HEK293 (cell line): Measurements from ENCODE around the gene CTCF.

Experiments
- PRDM10 ChIP-seq: fragments of 450-650 bp; formaldehyde crosslinking; IDR thresholded peaks from 2 replicates; pipeline ENCODE4 v1.5.1; 2016; ENCODE audit warnings: missing biosample characterization, missing genetic modification characterization
- TF ChIP-seq, protein P1 (sequence below): fragments of 450-650 bp; formaldehyde crosslinking; IDR thresholded peaks from 2 replicates; pipeline ENCODE4 v1.5.1; 2016; ENCODE audit warnings: missing biosample characterization, missing genetic modification characterization

DNA sequence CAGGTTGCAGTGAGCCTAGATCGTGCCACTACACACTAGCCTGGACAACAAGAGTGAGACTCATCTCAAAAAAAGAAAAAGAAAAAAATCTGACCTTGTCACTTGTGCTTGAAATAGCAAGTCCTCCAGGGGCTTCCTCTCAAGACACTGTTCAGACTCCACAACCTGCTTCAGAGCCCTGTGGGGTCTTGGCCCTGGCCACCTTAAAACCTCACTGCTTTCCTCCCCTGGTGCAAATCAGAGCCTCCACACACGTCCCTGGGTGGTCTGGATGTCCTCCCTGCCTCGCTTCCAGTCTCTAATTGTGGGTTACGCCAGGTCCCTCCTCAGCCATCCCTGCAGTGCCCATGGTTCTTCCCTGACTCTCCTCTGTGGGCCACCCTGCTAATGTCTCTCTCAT, 93.0 kb downstream of the CTCF start:
- TF ChIP-seq PRDM10: no peak
- TF ChIP-seq, protein P1, sequence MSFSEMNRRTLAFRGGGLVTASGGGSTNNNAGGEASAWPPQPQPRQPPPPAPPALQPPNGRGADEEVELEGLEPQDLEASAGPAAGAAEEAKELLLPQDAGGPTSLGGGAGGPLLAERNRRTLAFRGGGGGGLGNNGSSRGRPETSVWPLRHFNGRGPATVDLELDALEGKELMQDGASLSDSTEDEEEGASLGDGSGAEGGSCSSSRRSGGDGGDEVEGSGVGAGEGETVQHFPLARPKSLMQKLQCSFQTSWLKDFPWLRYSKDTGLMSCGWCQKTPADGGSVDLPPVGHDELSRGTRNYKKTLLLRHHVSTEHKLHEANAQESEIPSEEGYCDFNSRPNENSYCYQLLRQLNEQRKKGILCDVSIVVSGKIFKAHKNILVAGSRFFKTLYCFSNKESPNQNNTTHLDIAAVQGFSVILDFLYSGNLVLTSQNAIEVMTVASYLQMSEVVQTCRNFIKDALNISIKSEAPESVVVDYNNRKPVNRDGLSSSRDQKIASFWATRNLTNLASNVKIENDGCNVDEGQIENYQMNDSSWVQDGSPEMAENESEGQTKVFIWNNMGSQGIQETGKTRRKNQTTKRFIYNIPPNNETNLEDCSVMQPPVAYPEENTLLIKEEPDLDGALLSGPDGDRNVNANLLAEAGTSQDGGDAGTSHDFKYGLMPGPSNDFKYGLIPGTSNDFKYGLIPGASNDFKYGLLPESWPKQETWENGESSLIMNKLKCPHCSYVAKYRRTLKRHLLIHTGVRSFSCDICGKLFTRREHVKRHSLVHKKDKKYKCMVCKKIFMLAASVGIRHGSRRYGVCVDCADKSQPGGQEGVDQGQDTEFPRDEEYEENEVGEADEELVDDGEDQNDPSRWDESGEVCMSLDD: no peak
